Body of pancreas (tissue), 4 donors: Measurements from ENCODE around the gene CCDC57. TPM values are rescaled to one million over a fixed set of nuclear protein-coding genes. Genes with fewer than 3 reads are reported as not detected.

Experiments used
- ATAC-seq: fragments of 150-250 bp; one replicate; pipeline ENCODE4 v1.9.1; 2016
- DNase-seq, 4 donors: peaks; one replicate each; pipeline ENCODE4 v3.0.0-alpha.2; 2019
- H3K27ac ChIP-seq, 4 donors: fragments of 200-600 bp; sonication (generic); 1 replicate in 3 of 4; 2 replicates in 1 of 4; pipeline versions ENCODE4 v1.5.1 to v1.6.1; 2016 to 2019; ENCODE audit warnings: mild to moderate bottlenecking in 1 of 4, mixed read lengths in 1 of 4, moderate library complexity in 1 of 4
- H3K27me3 ChIP-seq, 2 donors: fragments of 200-600 bp; sonication (generic); one replicate each; pipeline ENCODE4 v1.6.0; 2016; ENCODE audit warnings: mild to moderate bottlenecking in 1 of 2
- H3K36me3 ChIP-seq, 2 donors: fragments of 200-600 bp; sonication (generic); replicated peaks in 1 of 2; 2 replicates each; pipeline ENCODE4 v1.5.1; 2016; ENCODE audit warnings: low read depth in 2 of 2; ENCODE audit not compliant: insufficient read depth in 1 of 2
- H3K4me1 ChIP-seq: fragments of 200-600 bp; sonication (generic); one replicate; pipeline ENCODE4 v1.6.0; 2016
- H3K4me3 ChIP-seq, 2 donors: fragments of 200-600 bp; sonication (generic); 1 replicate in 1 of 2; 2 replicates in 1 of 2; pipeline ENCODE4 v1.5.1; 2016 to 2019
- H3K9me3 ChIP-seq, 3 donors: fragments of 200-600 bp; sonication (generic); 1 replicate in 2 of 3; 2 replicates in 1 of 3; pipeline ENCODE4 v1.5.1; 2016
- POLR2A ChIP-seq, 3 donors: fragments of 450-650 bp; IDR thresholded peaks; one replicate each; pipeline ENCODE4 v1.6.1; 2016; ENCODE audit warnings: antibody characterized with exemption in 3 of 3, mild to moderate bottlenecking in 2 of 3
- WGBS, 2 donors: methylation state at CpG; one replicate each; pipeline ENCODE4 v1.1.5; 2017; 5-methylcytosine and 5-hydroxymethylcytosine counted together
- intact Hi-C: fragments of 100-400 bp; cut with DNase I; formaldehyde crosslinking; loops from one replicate; pipeline ENCODE4 v1.15.1; 2023
- total RNA-seq, 2 donors: library from RNA; depleted of rRNA; stranded (reverse); fragments of >200 nt; gene quantifications; one replicate each; pipeline ENCODE4 v1.1.0, GENCODE V29; 2016
- TF ChIP-seq, protein P1 (sequence below), 7 experiments: fragments of 450-650 bp in 4 of 7; fragments of 200-600 bp in 3 of 7; sonication (generic) in 3 of 7; IDR thresholded peaks; one replicate each; pipeline ENCODE4 v1.5.1; 2016 to 2019; ENCODE audit warnings: antibody characterized with exemption in 7 of 7

Gene CCDC57
- total RNA-seq, 2 donors from 2014 or later: 24.1 to 60.3 TPM

DNA sequence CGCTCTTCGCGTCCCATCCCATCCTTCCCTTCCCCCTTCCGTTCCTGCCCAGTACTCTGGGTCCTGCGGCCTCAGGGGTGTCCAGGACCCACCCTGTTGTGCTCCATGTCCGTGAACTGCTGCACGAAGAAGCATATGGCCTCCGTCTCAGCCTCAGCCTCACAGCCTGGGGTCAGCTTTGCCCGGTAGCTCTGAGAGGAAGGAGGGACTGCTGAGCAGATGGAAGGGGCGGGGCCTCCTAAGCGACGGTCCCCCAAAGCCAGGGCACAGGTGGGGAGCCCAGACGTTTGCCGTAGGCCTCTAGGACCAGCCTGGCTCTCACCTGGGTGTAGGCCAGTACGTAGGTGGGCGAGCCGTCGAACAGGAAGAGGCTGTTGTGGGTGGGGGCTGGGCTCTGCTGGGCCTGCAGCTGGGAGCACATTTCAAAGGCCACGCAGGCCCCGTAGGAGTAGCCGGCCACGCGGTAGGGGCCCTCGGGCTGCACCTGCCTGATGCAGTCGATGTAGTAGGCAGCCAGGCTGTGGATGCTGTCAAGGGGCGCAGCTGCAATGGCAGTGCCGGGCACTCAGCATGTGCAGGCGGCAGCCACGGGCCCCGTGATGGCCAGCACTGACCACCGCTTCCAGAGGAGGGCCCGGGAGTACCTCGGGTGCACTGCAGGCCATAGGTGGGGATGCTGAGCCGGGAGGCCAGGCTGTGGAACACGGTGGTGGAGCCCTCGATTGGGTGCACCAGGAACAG is 132.4 kb downstream of the CCDC57 start:
- H3K9me3 ChIP-seq: no peaks in the 10 kb centered on the region
- no peak for DNase-seq
- no peaks in the 10 kb centered on the region for H3K27me3 ChIP-seq
- H3K27ac ChIP-seq: no peak overlapping the region
- no peak overlapping the region for H3K4me3 ChIP-seq
- no peaks in the 10 kb centered on the region for H3K4me1 ChIP-seq
- WGBS, 2 donors: 92% methylated on average over 12 to 36 of the region's 36 CpGs
- intact Hi-C loops: no loop called here
- ATAC-seq: no peak
- TF ChIP-seq POLR2A (IDR thresholded peaks at IDR 0.05): no peak
- TF ChIP-seq, protein P1, sequence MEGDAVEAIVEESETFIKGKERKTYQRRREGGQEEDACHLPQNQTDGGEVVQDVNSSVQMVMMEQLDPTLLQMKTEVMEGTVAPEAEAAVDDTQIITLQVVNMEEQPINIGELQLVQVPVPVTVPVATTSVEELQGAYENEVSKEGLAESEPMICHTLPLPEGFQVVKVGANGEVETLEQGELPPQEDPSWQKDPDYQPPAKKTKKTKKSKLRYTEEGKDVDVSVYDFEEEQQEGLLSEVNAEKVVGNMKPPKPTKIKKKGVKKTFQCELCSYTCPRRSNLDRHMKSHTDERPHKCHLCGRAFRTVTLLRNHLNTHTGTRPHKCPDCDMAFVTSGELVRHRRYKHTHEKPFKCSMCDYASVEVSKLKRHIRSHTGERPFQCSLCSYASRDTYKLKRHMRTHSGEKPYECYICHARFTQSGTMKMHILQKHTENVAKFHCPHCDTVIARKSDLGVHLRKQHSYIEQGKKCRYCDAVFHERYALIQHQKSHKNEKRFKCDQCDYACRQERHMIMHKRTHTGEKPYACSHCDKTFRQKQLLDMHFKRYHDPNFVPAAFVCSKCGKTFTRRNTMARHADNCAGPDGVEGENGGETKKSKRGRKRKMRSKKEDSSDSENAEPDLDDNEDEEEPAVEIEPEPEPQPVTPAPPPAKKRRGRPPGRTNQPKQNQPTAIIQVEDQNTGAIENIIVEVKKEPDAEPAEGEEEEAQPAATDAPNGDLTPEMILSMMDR (IDR thresholded peaks at IDR 0.05): no peak
- H3K36me3 ChIP-seq: peaks cover 12 to 27% of the 10 kb centered on the region in 2 donors

DNA sequence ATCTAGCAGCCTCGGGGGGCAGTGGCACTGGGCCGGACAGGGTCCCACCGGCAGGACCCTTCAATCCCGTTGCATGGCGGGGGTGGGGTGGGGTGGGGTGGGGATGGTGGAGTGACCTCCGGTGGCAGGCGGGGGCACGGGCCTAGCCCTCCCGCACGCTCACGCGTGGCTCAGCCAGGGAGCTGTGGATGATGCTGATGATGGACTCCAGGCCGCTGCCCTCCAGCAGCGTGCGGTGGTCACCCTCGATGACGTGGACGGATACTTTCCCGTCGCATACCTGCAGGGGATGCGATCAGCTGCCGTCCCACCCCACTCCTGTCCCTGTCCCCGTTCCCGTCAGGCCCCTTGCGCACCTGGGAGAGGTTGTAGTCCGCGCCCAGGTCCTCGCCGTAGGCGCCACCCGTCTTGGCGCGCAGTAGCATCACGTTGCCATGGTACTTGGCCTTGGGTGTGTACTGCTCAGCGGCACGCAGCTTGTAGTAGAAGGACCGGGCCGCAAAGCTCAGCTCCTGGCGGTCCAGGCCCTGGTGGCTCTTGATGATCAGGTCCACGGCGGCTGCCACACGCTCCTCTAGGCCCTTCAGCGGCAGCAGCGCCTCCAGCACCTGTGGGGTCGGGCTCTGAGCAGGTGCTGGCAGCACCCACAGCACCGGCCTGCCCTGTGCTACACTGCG is 133.5 kb downstream of the CCDC57 start:
- WGBS, 2 donors: 91 to 96% methylated on average over 39 to 42 of the region's 47 CpGs
- DNase-seq (no peak), ATAC-seq (no peak)
- no peak overlapping the region for H3K4me3 ChIP-seq
- intact Hi-C loops: no loop called here
- peaks cover 11 to 22% of the 10 kb centered on the region in 2 donors for H3K36me3 ChIP-seq
- H3K4me1 ChIP-seq: no peaks in the 10 kb centered on the region
- H3K27me3 ChIP-seq: no peaks in the 10 kb centered on the region
- TF ChIP-seq, protein P1 (IDR thresholded peaks at IDR 0.05): no peak
- TF ChIP-seq POLR2A (IDR thresholded peaks at IDR 0.05): no peak
- no peaks in the 10 kb centered on the region for H3K9me3 ChIP-seq
- no peak overlapping the region for H3K27ac ChIP-seq

DNA sequence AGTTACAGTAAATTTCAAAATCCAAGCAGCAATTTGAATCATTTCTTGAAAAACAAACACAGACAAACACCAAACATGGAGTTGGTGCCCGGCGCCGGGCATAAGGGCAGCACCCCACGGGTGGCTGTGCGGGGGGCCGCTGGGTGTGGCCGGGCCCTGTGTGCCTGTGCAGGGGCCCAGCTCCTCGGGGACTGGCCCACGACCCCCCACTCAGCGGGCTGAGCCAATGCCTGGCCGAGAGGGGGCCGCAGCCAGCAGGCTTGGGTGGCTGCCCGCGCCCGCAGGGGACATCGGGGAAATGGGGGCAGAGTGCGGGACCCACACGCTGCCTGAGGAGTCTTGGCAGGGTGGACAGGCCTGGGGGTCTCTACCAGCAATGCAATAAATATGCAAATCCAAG is 134.2 kb downstream of the CCDC57 start:
- intact Hi-C loops: no loop called here
- no peak for DNase-seq
- TF ChIP-seq POLR2A (IDR thresholded peaks at IDR 0.05): no peak
- TF ChIP-seq, protein P1 (IDR thresholded peaks at IDR 0.05): no peak
- Histone ChIP-seq H3K9me3 (no peaks in the 10 kb centered on the region), H3K27ac (no peak overlapping the region), H3K36me3 (peaks cover 4 to 15% of the 10 kb centered on the region in 2 donors), H3K4me1 (no peaks in the 10 kb centered on the region), H3K27me3 (no peaks in the 10 kb centered on the region), H3K4me3 (no peak overlapping the region)
- ATAC-seq: no peak
- WGBS, 2 donors: 92 to 94% methylated on average over 8 to 14 of the region's 18 CpGs

DNA sequence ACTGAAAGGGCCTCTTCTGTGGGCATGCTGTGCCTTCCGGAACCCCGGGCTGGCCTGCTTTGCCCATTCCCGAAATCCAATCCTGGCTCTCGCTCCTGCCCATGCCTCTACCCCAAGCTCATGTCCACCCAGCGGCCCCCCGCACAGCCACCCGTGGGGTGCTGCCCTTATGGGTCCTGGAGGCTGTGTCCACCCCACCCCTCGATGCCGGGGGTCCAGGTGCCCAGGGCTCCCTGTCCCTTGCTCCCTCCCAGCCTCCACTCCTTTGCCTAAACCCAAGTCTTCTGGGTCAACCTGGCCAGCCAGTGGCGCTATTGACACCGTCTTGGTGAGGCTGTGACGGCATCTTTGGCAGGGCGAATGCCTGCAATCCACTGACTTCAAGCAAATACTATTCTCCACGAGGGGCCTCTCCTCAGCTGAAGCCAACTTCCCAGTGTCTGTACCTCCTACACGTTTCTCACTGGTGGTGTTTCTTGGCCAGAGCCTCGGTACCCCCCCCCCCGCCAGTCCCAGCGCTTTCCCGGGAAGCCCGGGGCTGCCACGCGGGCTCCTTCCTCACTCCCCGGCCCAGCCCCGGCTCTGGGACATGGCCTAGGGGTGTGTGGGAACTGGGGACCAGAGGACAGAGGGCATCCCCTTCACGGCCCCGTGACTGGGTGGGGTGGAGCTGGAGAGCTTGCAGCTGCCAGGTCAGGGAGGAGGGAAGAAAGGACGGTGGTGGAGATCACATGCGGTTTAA is 134.9 kb downstream of the CCDC57 start:
- ATAC-seq: no peak

More for the DNA sequence above, 134.9 kb downstream of the CCDC57 start:
- Histone ChIP-seq H3K27ac (no peak overlapping the region), H3K36me3 (peaks cover 0 to 9% of the 10 kb centered on the region in 2 donors), H3K9me3 (no peaks in the 10 kb centered on the region), H3K4me3 (no peak overlapping the region), H3K27me3 (no peaks in the 10 kb centered on the region), H3K4me1 (no peaks in the 10 kb centered on the region)
- WGBS, 2 donors: 73 to 75% methylated on average over 23 to 28 of the region's 28 CpGs
- no peak for DNase-seq
- TF ChIP-seq, protein P1 (IDR thresholded peaks at IDR 0.05): no peak
- TF ChIP-seq POLR2A (IDR thresholded peaks at IDR 0.05): no peak
- intact Hi-C loops: no loop called here
